ENCODE data around the gene THTPA.

The THTPA gene

DNA sequence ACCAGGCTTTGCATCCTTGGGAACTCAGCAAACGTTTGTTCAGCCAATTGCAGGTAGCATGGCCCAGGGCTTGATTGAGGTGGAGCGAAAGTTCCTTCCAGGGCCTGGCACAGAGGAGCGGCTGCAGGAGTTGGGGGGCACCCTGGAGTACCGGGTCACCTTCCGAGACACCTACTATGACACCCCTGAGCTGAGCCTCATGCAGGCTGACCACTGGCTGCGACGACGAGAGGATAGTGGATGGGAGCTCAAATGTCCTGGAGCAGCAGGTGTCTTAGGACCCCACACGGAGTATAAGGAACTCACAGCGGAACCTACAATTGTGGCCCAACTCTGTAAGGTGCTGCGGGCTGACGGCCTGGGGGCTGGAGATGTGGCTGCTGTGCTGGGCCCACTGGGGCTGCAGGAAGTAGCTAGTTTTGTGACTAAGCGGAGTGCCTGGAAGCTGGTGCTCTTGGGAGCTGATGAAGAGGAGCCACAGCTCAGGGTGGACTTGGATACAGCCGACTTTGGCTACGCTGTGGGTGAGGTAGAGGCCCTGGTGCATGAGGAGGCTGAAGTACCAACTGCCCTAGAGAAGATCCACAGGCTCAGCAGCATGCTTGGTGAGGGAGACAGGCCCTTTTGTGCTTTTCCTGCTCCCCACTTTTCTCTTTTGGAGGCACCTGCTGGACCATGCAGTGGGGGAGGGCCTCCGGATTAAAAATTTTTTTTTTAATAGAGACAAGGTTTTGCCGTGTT lies 799 bp downstream of the THTPA start:
- Histone ChIP-seq H3K4me3 (ENCODE audit: low read length) (peak overlapping the region; percentile 73; the same call in 1 of the 2 replicates), H3K4me1 (ENCODE audit: control insufficient read depth, insufficient read depth, low read length) (peaks cover 5% of the 10 kb centered on the region), H3K36me3 (ENCODE audit: control insufficient read depth, insufficient read depth, low read length) (0 out of 2 replicates have a peak, but pooled peaks cover 9% of the 10 kb centered on the region), H3K27ac (ENCODE audit: low read length) (no peak overlapping the region), H3K27me3 (ENCODE audit: control insufficient read depth, insufficient read depth, low read length) (no peaks in the 10 kb centered on the region), H3K9me3 (ENCODE audit: control insufficient read depth, insufficient read depth, low read length) (no peaks in the 10 kb centered on the region)
- no peak for DNase-seq (ENCODE audit: low read depth, low spot score)
- no CpG with 5 or more reads among the region's 17 CpGs for WGBS (ENCODE audit: insufficient coverage, insufficient read length)

DNA sequence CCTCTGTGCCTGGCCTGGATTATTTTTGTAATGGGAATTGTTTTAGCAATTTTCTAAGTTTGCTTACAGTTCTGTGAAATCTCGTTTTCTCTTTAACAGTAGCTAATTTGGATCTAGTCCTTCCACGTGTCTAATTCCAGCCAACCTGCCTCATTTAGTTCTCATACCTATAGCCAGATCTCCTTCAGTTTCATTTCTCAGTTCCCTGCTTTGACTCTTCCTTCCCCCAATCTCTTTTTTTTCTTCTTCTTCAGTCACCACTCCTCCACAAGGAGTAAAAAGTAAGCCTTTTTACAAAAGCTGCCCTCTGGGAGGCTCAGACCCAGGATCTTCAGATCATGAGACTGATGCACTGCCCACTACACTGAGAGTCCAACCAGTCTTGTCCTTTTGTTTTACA lies 1.4 kb downstream of the THTPA start:
- no CpG with 5 or more reads among the region's 2 CpGs for WGBS (ENCODE audit: insufficient coverage, insufficient read length)
- H3K27me3 ChIP-seq (ENCODE audit: control insufficient read depth, insufficient read depth, low read length), result no peaks in the 10 kb centered on the region
- no peak overlapping the region for H3K4me3 ChIP-seq (ENCODE audit: low read length)
- peaks cover 5% of the 10 kb centered on the region for H3K4me1 ChIP-seq (ENCODE audit: control insufficient read depth, insufficient read depth, low read length)
- DNase-seq (ENCODE audit: low read depth, low spot score), result no peak
- no peaks in the 10 kb centered on the region for H3K9me3 ChIP-seq (ENCODE audit: control insufficient read depth, insufficient read depth, low read length)
- no peak overlapping the region for H3K27ac ChIP-seq (ENCODE audit: low read length)
- 0 out of 2 replicates have a peak, but pooled peaks cover 9% of the 10 kb centered on the region for H3K36me3 ChIP-seq (ENCODE audit: control insufficient read depth, insufficient read depth, low read length)

DNA sequence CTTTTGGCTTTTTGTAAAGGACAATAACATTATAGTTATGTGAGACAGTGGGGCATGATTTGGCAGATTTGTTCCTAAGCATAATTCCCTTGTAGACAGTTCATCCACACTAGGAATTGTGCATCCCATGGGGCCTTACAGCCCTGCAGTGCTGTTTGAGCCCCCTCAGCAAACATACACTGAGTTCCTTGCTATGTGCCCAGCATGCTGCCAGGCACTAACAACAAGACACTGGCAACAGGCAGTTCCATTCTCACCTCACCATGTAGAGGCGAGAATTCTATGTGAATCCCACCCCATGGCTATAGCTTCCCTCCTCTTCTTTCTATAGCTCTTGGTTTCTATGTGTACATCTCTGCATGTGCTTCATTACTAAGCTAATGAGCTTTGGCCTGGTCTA lies 1.9 kb downstream of the THTPA start:
- WGBS (ENCODE audit: insufficient coverage, insufficient read length), result no CpG with 5 or more reads among the region's 1 CpG
- H3K4me1 ChIP-seq (ENCODE audit: control insufficient read depth, insufficient read depth, low read length), result peaks cover 5% of the 10 kb centered on the region
- 0 out of 2 replicates have a peak, but pooled peaks cover 9% of the 10 kb centered on the region for H3K36me3 ChIP-seq (ENCODE audit: control insufficient read depth, insufficient read depth, low read length)
- H3K9me3 ChIP-seq (ENCODE audit: control insufficient read depth, insufficient read depth, low read length), result no peaks in the 10 kb centered on the region
- DNase-seq (ENCODE audit: low read depth, low spot score), result no peak
- H3K4me3 ChIP-seq (ENCODE audit: low read length), result no peak overlapping the region
- H3K27ac ChIP-seq (ENCODE audit: low read length), result no peak overlapping the region
- H3K27me3 ChIP-seq (ENCODE audit: control insufficient read depth, insufficient read depth, low read length), result no peaks in the 10 kb centered on the region

DNA sequence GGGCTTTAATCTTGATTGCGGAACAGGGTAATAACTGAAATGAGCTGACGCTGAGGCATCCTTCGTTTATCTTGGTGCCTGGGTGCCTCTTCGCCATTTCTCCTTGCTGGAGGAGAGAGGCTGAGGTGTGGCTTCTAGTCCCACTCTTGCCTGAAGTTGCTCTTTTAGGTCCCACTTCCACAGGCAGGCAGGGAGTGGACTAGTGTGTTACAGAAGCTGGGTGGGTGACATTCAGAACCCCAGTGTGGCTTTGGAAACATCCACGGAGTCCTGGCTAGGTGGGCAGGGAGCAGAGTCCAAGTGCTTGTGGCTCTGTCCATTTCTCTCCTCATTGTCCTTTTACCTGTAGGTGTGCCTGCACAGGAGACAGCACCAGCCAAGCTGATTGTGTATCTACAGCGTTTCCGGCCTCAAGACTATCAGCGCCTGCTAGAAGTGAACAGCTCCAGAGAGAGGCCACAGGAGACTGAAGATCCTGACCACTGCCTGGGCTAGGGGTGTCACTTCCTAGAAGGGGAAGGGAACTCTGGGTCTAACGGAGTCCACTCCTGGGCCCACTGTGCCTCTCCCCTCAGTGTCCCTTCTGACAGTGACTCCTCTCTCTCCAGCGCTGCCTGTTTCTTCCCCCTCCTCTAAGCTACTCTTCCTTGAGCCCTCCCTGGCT lies 2.4 kb downstream of the THTPA start:
- Histone ChIP-seq H3K9me3 (ENCODE audit: control insufficient read depth, insufficient read depth, low read length) (no peaks in the 10 kb centered on the region), H3K27ac (ENCODE audit: low read length) (no peak overlapping the region), H3K36me3 (ENCODE audit: control insufficient read depth, insufficient read depth, low read length) (peaks cover 13% of the 10 kb centered on the region; the same call in 1 of the 2 replicates), H3K4me3 (ENCODE audit: low read length) (no peak overlapping the region), H3K27me3 (ENCODE audit: control insufficient read depth, insufficient read depth, low read length) (no peaks in the 10 kb centered on the region), H3K4me1 (ENCODE audit: control insufficient read depth, insufficient read depth, low read length) (peaks cover 5% of the 10 kb centered on the region)
- WGBS (ENCODE audit: insufficient coverage, insufficient read length), result no CpG with 5 or more reads among the region's 10 CpGs
- DNase-seq (ENCODE audit: low read depth, low spot score), result no peak

DNA sequence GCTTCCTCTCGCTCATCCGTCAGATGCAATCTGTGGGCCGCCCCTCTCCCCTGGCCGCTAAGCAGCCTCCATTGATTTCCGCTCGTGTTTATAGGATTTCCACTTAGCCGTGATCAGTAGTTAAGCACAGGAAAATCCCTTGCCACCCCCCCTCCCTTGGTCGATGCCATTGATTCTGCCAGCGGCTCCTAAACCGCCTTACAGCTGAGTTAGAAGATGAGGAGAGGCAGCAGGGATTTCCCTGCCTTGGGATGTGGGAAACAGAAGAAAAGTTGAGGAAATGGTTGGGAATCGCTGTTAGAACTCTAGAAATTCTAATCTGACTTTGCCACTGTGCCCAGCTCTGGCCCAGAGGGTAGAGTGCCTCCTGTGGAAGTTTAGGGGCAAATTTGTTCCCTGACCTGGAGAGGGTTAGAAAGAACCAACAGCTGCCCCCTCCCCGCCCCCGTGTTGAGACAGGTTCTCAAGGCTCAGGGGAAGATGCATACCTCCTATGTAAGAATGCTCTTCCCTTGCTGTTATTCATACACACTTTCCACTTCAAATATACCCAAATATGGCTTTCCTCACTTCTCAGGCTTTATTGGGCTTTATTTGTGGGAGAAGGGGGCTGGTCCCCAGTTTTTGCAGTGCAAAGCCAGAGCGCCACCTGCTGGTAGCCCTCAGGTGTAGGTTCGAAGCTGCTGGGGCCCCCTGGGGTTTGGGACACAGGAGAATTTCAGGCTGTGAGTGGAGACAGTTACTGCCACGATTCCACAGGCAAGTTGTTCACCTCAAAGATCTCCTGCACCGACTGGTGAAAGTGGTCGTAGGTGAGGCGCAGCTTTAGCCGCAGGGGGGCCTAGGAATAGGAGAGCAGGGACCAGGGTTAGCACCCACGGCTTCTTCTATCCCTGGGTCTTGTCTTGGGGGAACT lies 3.2 kb downstream of the THTPA start:
- WGBS (ENCODE audit: insufficient coverage, insufficient read length), result no CpG with 5 or more reads among the region's 21 CpGs
- no peak for DNase-seq (ENCODE audit: low read depth, low spot score)
- Histone ChIP-seq H3K9me3 (ENCODE audit: control insufficient read depth, insufficient read depth, low read length) (no peaks in the 10 kb centered on the region), H3K27me3 (ENCODE audit: control insufficient read depth, insufficient read depth, low read length) (no peaks in the 10 kb centered on the region), H3K4me3 (ENCODE audit: low read length) (no peak overlapping the region), H3K36me3 (ENCODE audit: control insufficient read depth, insufficient read depth, low read length) (peaks cover 15% of the 10 kb centered on the region; the same call in 1 of the 2 replicates), H3K27ac (ENCODE audit: low read length) (no peak overlapping the region), H3K4me1 (ENCODE audit: control insufficient read depth, insufficient read depth, low read length) (peaks cover 5% of the 10 kb centered on the region)

DNA sequence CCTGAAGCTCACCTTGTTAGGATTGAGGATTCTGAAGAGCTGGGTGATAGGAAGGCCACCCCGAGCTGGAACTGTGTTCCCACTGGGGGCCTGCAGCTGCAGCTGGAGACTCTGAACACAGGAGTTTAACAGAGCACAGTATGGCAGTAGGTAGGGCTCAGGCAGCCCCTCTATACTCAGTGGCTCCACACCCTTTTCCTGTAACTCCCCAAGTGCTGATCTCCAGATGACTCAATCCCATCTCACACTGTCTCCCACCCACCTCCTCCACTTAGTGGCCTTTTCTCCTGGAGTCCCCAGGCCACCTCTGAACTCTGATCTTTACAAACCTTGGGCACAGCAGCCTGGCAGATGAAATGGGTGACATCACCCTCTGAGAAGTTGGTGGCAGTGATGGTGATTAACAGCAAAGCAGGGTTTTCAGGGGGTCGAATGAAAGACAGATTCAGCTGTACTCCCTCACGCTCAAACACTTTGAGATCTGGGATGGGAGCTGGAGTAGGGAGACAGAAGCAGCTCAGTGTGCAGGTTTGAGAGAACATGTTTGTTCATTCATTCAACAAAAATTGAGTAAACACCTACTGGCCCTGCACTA lies 4.0 kb downstream of the THTPA start:
- no peak for DNase-seq (ENCODE audit: low read depth, low spot score)
- Histone ChIP-seq H3K9me3 (ENCODE audit: control insufficient read depth, insufficient read depth, low read length) (no peaks in the 10 kb centered on the region), H3K36me3 (ENCODE audit: control insufficient read depth, insufficient read depth, low read length) (peaks cover 15% of the 10 kb centered on the region; the same call in 1 of the 2 replicates), H3K4me1 (ENCODE audit: control insufficient read depth, insufficient read depth, low read length) (peaks cover 5% of the 10 kb centered on the region), H3K27me3 (ENCODE audit: control insufficient read depth, insufficient read depth, low read length) (no peaks in the 10 kb centered on the region), H3K4me3 (ENCODE audit: low read length) (no peak overlapping the region), H3K27ac (ENCODE audit: low read length) (no peak overlapping the region)
- WGBS (ENCODE audit: insufficient coverage, insufficient read length), result no CpG with 5 or more reads among the region's 3 CpGs

DNA sequence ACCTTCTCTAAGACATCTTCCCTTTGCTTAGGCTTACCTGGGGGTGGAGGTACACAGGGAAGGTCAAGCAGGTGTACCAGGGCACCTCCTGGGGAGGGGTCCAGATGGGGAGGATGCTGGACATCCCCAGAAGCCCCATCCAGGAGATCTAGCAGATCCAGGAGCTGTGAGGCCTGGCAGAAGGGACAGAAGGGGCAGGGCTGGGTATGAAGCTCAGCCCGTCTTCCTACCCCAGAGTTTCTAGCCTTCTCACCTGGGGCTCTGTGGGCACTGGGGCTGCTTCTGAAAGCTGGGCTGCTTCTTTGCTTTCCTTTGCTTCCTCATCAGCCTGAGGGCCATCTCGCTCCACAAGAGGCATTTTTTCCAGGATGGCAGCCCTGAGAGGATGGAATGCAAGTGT lies 5.2 kb downstream of the THTPA start:
- WGBS (ENCODE audit: insufficient coverage, insufficient read length), result no CpG with 5 or more reads among the region's 2 CpGs
- peaks cover 15% of the 10 kb centered on the region; the same call in 1 of the 2 replicates for H3K36me3 ChIP-seq (ENCODE audit: control insufficient read depth, insufficient read depth, low read length)
- H3K27ac ChIP-seq (ENCODE audit: low read length), result no peak overlapping the region

DNA sequence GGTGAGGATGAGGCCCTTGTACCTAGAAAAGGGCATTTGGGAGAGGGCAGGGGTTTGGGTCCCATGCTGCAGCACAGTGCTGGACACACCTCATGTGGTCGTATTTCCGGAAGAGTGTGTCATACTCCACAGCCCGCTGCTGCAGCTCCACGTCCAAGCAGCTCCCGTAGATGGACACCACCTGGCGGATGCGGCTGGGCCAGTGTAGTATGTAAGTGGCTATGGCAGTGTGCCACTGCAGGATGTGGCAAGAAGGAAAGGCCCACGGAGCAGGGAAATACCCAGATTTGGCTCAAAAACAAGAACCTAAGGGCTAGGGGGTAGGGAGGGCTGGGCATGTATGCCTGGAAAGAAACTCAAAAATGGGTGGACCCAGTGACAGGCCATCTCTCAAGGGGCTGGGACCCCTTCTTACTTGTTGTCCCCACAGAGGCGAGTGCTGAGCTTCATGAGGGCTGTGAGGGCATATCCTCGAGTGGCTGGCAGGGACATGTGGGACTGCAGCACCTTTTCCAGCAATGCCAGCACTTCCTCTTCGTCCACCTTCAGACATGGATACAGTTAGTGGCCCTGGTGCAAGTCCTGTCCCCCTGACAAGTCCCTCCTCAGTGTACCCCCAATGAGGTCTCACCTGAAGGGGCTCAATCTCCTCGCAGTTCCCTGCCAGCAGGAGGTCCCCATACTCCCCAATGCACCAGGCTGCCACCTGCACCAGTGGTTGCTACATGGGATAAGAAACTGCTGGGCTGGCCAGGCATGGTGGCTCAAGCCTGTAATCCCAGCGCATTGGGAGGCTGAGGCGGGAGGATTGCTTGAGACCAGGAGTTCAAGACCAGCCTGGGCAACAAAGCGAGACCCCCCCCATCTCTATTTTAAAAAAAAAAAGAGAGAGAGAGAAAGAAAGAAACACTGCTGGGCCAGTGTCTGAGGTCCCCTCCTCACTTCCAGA lies 6.1 kb downstream of the THTPA start:
- WGBS (ENCODE audit: insufficient coverage, insufficient read length), result no CpG with 5 or more reads among the region's 15 CpGs
- H3K36me3 ChIP-seq (ENCODE audit: control insufficient read depth, insufficient read depth, low read length), result peaks cover 15% of the 10 kb centered on the region; the same call in 1 of the 2 replicates
- no peak for DNase-seq (ENCODE audit: low read depth, low spot score)

More for the DNA sequence above, 5.2 kb downstream of the THTPA start:
- no peaks in the 10 kb centered on the region for H3K27me3 ChIP-seq (ENCODE audit: control insufficient read depth, insufficient read depth, low read length)
- no peak overlapping the region for H3K4me3 ChIP-seq (ENCODE audit: low read length)
- H3K4me1 ChIP-seq (ENCODE audit: control insufficient read depth, insufficient read depth, low read length), result peaks cover 5% of the 10 kb centered on the region; the same call in 1 of the 2 replicates
- DNase-seq (ENCODE audit: low read depth, low spot score), result no peak
- H3K9me3 ChIP-seq (ENCODE audit: control insufficient read depth, insufficient read depth, low read length), result no peaks in the 10 kb centered on the region

DNA sequence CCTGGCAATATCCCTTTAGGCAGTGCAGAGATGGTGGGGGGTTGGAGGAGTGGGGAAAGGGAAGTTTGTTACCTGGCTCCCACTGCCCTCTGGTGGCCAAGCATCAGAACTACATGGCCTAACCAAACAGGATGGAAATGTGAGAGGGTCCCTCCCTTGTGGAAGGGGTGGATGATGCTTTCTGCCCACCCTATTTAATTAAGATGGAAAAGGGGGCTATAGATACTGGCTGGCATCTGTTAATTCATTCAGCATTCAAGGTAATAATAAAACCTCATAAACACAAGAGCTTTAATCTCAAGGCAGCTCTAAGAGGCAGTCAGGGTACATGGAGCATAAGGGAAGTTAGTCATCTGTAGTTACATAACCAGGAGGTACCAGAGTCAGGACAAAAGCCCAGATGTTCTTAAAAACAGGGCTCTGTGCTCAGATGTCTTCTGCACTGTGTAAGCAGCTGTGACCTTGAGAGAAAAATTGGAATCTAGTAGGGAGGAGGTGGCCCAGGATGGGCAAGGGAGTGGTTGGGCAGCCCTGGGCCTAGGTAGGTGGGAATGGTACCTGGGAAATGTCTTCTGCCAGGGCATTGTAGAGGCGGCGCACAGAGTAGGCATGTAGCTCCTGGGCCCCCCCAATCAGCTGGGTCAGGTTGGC lies 6.9 kb downstream of the THTPA start:
- Histone ChIP-seq H3K4me3 (ENCODE audit: low read length) (no peak overlapping the region), H3K36me3 (ENCODE audit: control insufficient read depth, insufficient read depth, low read length) (peaks cover 14% of the 10 kb centered on the region; the same call in 1 of the 2 replicates), H3K4me1 (ENCODE audit: control insufficient read depth, insufficient read depth, low read length) (0 out of 2 replicates have a peak, but pooled peaks cover 1% of the 10 kb centered on the region), H3K27me3 (ENCODE audit: control insufficient read depth, insufficient read depth, low read length) (no peaks in the 10 kb centered on the region), H3K9me3 (ENCODE audit: control insufficient read depth, insufficient read depth, low read length) (no peaks in the 10 kb centered on the region), H3K27ac (ENCODE audit: low read length) (no peak overlapping the region)
- no peak for DNase-seq (ENCODE audit: low read depth, low spot score)
- no CpG with 5 or more reads among the region's 2 CpGs for whole genome bisulfite sequencing (ENCODE audit: insufficient coverage, insufficient read length)

More for the DNA sequence above, 6.1 kb downstream of the THTPA start:
- H3K27me3 ChIP-seq (ENCODE audit: control insufficient read depth, insufficient read depth, low read length), result no peaks in the 10 kb centered on the region
- 0 out of 2 replicates have a peak, but pooled peaks cover 1% of the 10 kb centered on the region for H3K4me1 ChIP-seq (ENCODE audit: control insufficient read depth, insufficient read depth, low read length)
- no peaks in the 10 kb centered on the region for H3K9me3 ChIP-seq (ENCODE audit: control insufficient read depth, insufficient read depth, low read length)
- H3K4me3 ChIP-seq (ENCODE audit: low read length), result no peak overlapping the region
- H3K27ac ChIP-seq (ENCODE audit: low read length), result no peak overlapping the region
